Forelimb muscle (tissue), 1 donor: Measurements from ENCODE around the gene PRR23E. TPM values are rescaled to one million over a fixed set of nuclear protein-coding genes. Genes with fewer than 3 reads are reported as not detected.

Experiments
- DNase-seq: peaks from one replicate; pipeline ENCODE4 v3.0.0-alpha.2; 2013; ENCODE audit warnings: low read depth
- polyA plus RNA-seq: library from polyadenylated mRNA; unstranded; fragments of 120-200 nt; gene quantifications from one replicate; pipeline ENCODE4 v1.2.1, GENCODE V29; 2013; ENCODE audit not compliant: insufficient read length

PRR23E gene
- polyA plus RNA-seq, 1 donor = not detected

DNA sequence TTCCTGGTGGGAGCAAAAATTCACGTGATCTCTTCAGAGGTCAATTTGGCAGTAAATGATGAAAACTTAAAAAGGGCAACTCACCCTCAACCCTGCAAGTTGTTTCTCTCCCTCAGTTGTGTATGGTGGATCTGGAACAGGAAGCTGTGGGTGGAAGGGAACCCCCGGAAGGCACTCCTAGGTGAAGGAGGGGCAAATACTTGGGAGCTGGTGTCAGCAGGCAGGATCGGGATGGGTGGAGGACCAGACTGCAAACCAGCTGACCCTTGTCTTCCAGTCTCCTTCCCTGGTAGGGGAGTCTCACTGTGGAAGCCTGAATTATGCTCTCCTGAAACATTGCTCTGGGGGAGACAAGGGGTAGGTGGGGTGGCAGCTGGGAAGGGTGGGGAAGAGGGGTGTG, 33.5 kb downstream of the PRR23E start:
- no peak for DNase-seq

DNA sequence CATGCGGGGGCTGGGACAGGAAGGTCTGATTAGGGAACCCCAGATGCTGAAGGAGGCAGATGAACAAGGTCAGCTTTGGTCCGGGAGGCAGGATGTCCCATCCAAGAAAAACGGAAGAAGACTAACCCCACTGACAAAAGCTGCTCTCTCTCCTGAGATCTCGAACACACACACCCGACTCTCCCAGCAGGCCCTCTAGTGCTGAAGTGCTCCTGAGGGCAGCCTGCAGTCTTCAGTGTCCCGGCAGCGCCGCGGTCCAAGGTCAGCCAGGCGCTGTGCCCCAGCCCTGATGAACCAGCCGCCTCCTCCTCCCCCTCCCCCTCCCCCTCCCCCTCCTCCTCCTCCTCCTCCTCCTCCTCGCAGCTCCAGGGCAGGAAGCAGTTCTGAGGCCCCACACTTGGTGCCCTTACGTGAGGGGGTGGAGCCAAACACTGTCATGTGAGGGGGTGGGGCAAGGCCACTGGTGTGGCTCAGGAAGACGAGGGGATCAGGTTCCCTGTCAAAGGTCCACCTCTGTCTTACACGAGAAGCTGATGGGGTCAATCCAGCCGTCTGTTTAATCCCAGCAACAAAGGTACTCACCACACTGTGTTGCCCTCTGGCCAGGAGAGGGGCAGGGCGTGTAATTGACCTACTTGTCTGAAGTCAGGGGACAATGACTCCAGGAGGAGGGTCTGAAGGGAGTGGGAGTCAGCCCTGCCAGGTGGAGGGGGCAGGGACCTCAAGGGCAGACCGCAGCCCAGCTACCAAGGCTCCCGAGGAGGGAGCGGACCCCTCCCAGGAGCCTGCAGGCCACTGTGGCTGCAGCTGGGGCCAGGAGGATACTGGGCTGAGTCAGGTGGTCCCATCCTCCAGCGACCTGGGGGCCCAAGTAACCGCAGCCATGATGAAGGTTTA, 34.3 kb downstream of the PRR23E start:
- no peak for DNase-seq

DNA sequence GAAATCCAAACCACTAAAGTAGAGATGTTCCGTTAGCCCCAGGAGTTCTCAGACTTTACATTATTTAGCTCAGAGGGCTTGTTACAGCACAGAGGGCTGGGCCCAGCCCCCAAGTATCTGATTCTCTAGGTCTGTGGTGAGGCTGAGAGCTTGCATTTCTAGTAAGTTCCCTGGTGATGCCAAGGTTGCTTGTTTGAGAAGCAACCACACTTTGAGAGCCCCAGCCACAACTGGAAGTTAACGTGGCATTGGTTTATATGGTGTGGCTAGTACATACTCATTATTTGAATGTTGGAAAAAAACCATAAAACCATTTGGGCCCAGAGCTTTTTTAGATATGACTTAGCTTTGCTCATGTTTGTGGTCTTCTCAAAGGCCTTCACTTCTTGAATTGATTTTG, 35.9 kb downstream of the PRR23E start:
- DNase-seq = no peak

DNA sequence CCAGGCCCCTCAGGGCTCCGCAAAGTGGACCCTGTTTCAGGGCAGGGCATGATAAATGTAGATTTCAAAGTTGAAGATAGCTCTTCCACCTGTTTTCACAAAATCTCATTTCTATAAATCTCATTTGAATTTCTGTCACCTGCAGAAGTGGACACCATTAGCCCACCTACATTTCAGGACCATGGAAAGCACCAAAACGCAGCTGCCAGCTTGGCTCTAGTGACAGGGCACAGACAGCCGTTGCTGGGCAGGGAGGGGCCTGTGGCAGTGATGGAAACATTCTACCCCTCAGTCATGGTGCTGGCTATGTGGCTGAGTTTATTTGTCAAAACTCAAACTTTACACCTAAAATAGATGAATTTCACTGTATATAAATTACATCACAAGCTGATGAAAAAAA, 40.4 kb downstream of the PRR23E start:
- no peak for DNase-seq

DNA sequence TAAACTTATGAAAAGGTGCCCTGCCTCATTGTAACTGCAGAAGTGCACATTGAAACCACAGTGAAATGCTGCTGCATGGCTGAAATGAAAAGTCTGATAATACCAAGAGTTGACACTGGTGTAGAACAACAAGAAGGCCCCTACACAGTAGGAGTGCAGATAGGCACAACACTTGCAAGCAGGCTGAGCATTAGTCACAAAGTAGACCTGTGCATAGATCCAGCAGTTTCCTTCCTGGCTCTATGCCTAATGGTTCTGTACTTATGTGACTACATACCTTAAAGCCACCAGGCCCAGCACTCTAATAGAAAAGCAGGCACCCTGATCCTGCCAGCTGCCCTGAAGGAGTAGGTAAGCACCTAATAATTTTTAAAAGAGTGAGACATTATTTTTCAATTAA, 41.8 kb downstream of the PRR23E start:
- no peak for DNase-seq

DNA sequence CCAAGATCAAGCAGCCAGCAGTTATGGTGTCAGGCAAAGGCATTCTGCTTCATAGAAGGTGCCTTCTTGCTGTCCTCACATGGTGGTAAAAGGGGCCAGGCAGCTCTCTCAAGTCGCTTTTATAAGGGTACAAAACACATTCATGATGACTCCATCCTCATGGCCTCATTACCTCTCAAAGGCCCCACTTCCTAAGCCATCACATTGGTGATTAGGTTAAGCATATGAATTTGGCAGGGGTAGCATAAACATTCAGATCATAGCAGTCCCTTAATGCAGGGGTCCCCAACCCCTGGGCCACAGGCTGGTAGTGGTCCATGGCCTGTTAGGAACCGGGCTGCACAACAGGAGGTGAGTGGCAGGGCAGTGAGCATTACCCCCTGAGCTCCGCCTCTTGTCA, 42.8 kb downstream of the PRR23E start:
- DNase-seq = no peak

DNA sequence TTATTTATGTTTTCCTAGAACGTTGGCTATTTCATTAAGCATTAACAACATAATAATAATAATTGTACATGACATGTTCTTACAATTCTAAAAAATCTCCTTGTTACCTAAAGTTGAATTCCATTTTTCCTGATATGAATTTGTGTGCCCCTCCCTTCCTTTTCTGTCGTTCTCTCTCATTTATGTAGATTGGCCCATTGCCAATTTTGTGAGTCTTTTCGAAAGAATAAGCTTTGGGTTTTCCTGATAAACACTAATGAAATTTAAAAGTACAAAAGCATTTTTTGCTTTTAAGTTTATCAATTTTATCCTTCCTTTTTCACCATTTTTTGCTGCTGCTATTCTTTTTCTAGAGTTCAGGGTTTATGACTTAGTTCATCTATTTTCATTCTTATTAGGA, 44.9 kb downstream of the PRR23E start:
- DNase-seq = no peak

DNA sequence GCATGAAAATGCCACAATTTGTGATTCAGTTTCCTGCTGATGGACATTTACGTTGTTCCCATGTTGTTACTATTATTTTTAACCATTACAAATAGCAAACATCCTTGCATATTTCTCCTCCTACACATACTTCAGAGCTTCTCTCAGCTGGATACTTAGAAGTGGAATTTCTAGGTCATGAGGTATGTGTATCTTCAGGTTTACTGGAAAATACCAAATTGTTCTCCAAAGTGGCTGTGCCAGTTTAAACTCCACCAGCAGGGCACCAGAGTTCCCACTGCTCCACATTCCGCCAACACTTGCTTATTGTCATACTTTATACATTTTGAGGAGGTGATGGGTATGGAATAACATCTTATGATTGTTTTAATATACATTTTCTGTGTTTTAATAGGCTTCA, 45.7 kb downstream of the PRR23E start:
- no peak for DNase-seq

DNA sequence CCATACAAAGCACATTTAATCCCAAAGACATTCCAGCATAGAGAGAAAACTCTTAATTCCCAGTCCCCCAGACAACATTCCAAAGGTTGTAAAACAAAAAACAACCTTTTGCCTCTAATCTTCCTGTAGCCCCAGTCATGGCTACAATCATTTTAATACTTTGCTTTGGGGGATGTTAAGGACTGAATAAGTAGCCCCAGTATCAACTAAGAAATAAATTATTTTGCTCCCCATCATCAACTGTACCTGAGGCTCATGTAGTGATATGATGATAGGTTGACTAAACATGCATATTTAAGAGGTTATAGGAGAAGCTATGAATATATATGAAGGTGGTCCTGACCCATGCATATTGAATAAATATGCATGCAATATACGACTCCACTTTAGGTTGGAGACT, 54.4 kb downstream of the PRR23E start:
- DNase-seq = no peak

Other genes starting within 250 kb of the PRR23E start
- 31.5 TPM for gene PLXNA1, start 210.0 kb upstream of the PRR23E start, polyA plus RNA-seq
- not detected for gene PRR20G, start 94.9 kb downstream of the PRR23E start, polyA plus RNA-seq